IMR-90 (cell line): Measurements from ENCODE around the gene DHX15. TPM values are rescaled to one million over a fixed set of nuclear protein-coding genes. Genes with fewer than 3 reads are reported as not detected.
"Not testable (repeated sequence)": the region's sequence is repeated elsewhere in the genome, so short reads cannot be mapped to it uniquely, and the experiment has no call there.

Source experiments
- ATAC-seq: fragments of 200-7000 bp; cut with Tn5 transposase; 2 replicates; pipeline ENCODE4 v1.9.1; 2020; ENCODE audit warnings: low read depth, mild to moderate bottlenecking, moderate library complexity
- BruUV-seq: library from RNA; stranded (reverse); fragments of 400-500 nt; replicated peaks from 2 replicates; lab custom pipeline; 2021; lab: Mats Ljungman, UMichigan
- CTCF ChIA-PET: fragments of 300-600 bp; formaldehyde crosslinking; extraction: SDS; loops from one replicate; lab custom pipeline; 2021; ENCODE audit warnings: antibody characterized with exemption; lab: Yijun Ruan, JAX
- POLR2A ChIA-PET: fragments of 300-600 bp; sonication (Branson Sonifier 250); formaldehyde crosslinking; loops from one replicate; lab custom pipeline; 2022; ENCODE audit warnings: antibody characterized with exemption; ENCODE audit not compliant: unreplicated experiment; lab: Charles Lee
- DNase-seq: peaks from one replicate; pipeline ENCODE4 v3.0.0; 2013
- H2AFZ ChIP-seq: replicated peaks from 2 replicates; pipeline ENCODE3; 2013; ENCODE audit warnings: low read length, mild to moderate bottlenecking; ENCODE audit not compliant: poor library complexity
- H2AK5ac ChIP-seq: 2 replicates; pipeline ENCODE4 v1.6.1; 2013; ENCODE audit warnings: low read depth, low read length, inconsistent platforms
- H2AK9ac ChIP-seq: replicated peaks from 2 replicates; pipeline ENCODE3; 2013; ENCODE audit warnings: mild to moderate bottlenecking, low read depth, low read length, moderate library complexity; ENCODE audit not compliant: poor library complexity
- H2BK120ac ChIP-seq: 2 replicates; pipeline ENCODE4 v1.6.1; 2013; ENCODE audit warnings: low read depth, low read length, inconsistent platforms
- H2BK15ac ChIP-seq: 3 replicates; pipeline ENCODE4 v1.6.1; 2013; ENCODE audit warnings: low read depth, low read length, inconsistent platforms
- H2BK20ac ChIP-seq: 2 replicates; pipeline ENCODE4 v1.6.1; 2013; ENCODE audit warnings: low read depth, mild to moderate bottlenecking, inconsistent platforms, low read length, moderate library complexity
- H2BK5ac ChIP-seq: 2 replicates; pipeline ENCODE4 v1.6.1; 2013; ENCODE audit warnings: mild to moderate bottlenecking, low read depth, low read length, inconsistent platforms; ENCODE audit not compliant: poor library complexity, severe bottlenecking
- H3K14ac ChIP-seq: replicated peaks from 2 replicates; pipeline ENCODE4 v1.6.1; 2013; ENCODE audit warnings: low read depth, low read length, inconsistent platforms
- H3K18ac ChIP-seq: 2 replicates; pipeline ENCODE4 v1.6.1; 2013; ENCODE audit warnings: low read depth, low read length, control low read depth
- H3K23ac ChIP-seq: 2 replicates; pipeline ENCODE4 v1.6.1; 2013; ENCODE audit warnings: low read depth, low read length, inconsistent platforms
- H3K27ac ChIP-seq: 2 replicates; pipeline ENCODE4 v1.5.1; 2013; ENCODE audit warnings: mild to moderate bottlenecking, control low read depth, low read length; ENCODE audit not compliant: insufficient read depth
- H3K27me3 ChIP-seq: 2 replicates; pipeline ENCODE4 v1.6.1; 2013; ENCODE audit warnings: low read length; ENCODE audit not compliant: control insufficient read depth, insufficient read depth
- H3K36me3 ChIP-seq: 2 replicates; pipeline ENCODE4 v1.6.1; 2013; ENCODE audit warnings: low read length, mixed read lengths; ENCODE audit not compliant: control insufficient read depth, insufficient read depth
- H3K4ac ChIP-seq: 2 replicates; pipeline ENCODE4 v1.6.1; 2013; ENCODE audit warnings: low read depth, low read length, inconsistent platforms
- H3K4me1 ChIP-seq: 2 replicates; pipeline ENCODE4 v1.6.1; 2013; ENCODE audit warnings: low read length, mixed read lengths; ENCODE audit not compliant: control insufficient read depth, insufficient read depth
- H3K4me2 ChIP-seq: 2 replicates; pipeline ENCODE4 v1.6.1; 2013; ENCODE audit warnings: low read depth, mild to moderate bottlenecking, control low read depth, low read length, moderate library complexity
- H3K4me3 ChIP-seq: 2 replicates; pipeline ENCODE4 v1.5.1; 2013; ENCODE audit warnings: low read depth, mild to moderate bottlenecking, control low read depth, low read length, moderate library complexity; ENCODE audit not compliant: insufficient read depth
- H3K56ac ChIP-seq: 2 replicates; pipeline ENCODE4 v1.6.1; 2013; ENCODE audit warnings: low read length, inconsistent platforms; ENCODE audit not compliant: insufficient read depth; ENCODE audit errors: extremely low read depth
- H3K79me1 ChIP-seq, 2 experiments: 2 replicates each; pipeline ENCODE4 v1.6.1; 2013; ENCODE audit warnings: low read length in 2 of 2, inconsistent platforms in 1 of 2, low read depth in 1 of 2
- H3K9ac ChIP-seq: 2 replicates; pipeline ENCODE4 v1.6.1; 2013; ENCODE audit warnings: low read depth, low read length, control low read depth
- H3K9me1 ChIP-seq: 2 replicates; pipeline ENCODE4 v1.6.1; 2013; ENCODE audit warnings: low read length, inconsistent platforms; ENCODE audit not compliant: insufficient read depth
- H3K9me3 ChIP-seq: 2 replicates; pipeline ENCODE4 v1.6.1; 2013; ENCODE audit warnings: low read length; ENCODE audit not compliant: control insufficient read depth, insufficient read depth
- H4K20me1 ChIP-seq: 2 replicates; pipeline ENCODE4 v1.6.1; 2013; ENCODE audit warnings: low read length, inconsistent platforms; ENCODE audit not compliant: insufficient read depth
- H4K5ac ChIP-seq: 2 replicates; pipeline ENCODE4 v1.6.1; 2013; ENCODE audit warnings: mild to moderate bottlenecking, low read depth, low read length, control low read depth
- H4K8ac ChIP-seq, 2 experiments: 2 replicates each; pipeline ENCODE4 v1.6.1; 2013; ENCODE audit warnings: low read depth in 2 of 2, low read length in 2 of 2, control low read depth in 1 of 2, inconsistent platforms in 1 of 2
- H4K91ac ChIP-seq: 2 replicates; pipeline ENCODE4 v1.6.1; 2013; ENCODE audit warnings: low read depth, low read length, inconsistent platforms; ENCODE audit not compliant: insufficient read depth
- WGBS, 2 experiments: methylation state at CpG; one replicate each; pipeline versions ENCODE4 v1.1.5 to v1.1.7; 2013; ENCODE audit warnings: missing lambda C conversion rate in 2 of 2; ENCODE audit not compliant: insufficient read length in 1 of 2; ENCODE audit errors: extremely low coverage in 2 of 2; 5-methylcytosine and 5-hydroxymethylcytosine counted together
- dilution Hi-C: fragments of 300-500 bp; cut with HindIII; formaldehyde crosslinking; loops from one replicate; pipeline ENCODE4 v1.14.3; 2018; ENCODE audit warnings: low sequenced_read_pairs; ENCODE audit not compliant: unreplicated experiment
- in situ Hi-C: fragments of 300-500 bp; cut with MboI; formaldehyde crosslinking; loops from 3 replicates; pipeline ENCODE4 v1.14.3; 2019; ENCODE audit warnings: low sequenced_read_pairs, inconsistent platforms, mixed read lengths
- intact Hi-C: fragments of 100-400 bp; cut with micrococcal nuclease; formaldehyde crosslinking; loops from 2 replicates; pipeline ENCODE4 v1.10.0; 2022
- polyA plus RNA-seq, 3 experiments: library from polyadenylated mRNA; depleted of rRNA; stranded (reverse); fragments of >200 nt; gene quantifications; 2 replicates each; pipeline ENCODE4 v1.2.3, GENCODE V29; 2012; ENCODE audit warnings: low replicate concordance in 1 of 3
- total RNA-seq: library from RNA; depleted of rRNA; stranded (reverse); fragments of >200 nt; gene quantifications from 2 replicates; pipeline ENCODE4 v1.2.3, GENCODE V29; 2012

DHX15 gene
- total and polyA plus RNA-seq, 2 of the 4 experiments (the other 2 are of a cell fraction), result 97.9 to 172 TPM

GRCh38 chr4:24503090-24503489 is 81.3 kb downstream of the DHX15 start:
- H2AK5ac ChIP-seq, H3K4me2 ChIP-seq, DNase-seq, H3K4ac ChIP-seq, H3K14ac ChIP-seq, H3K4me3 ChIP-seq, H2BK15ac ChIP-seq, H2AFZ ChIP-seq, H2BK5ac ChIP-seq, ATAC-seq, H3K18ac ChIP-seq, H3K27me3 ChIP-seq, H2BK20ac ChIP-seq, H4K5ac ChIP-seq, H2BK120ac ChIP-seq, H3K36me3 ChIP-seq, H3K4me1 ChIP-seq, CTCF ChIA-PET, H3K27ac ChIP-seq, H3K9ac ChIP-seq, H2AK9ac ChIP-seq, H3K79me1 ChIP-seq, H3K9me1 ChIP-seq, in situ Hi-C loops, POLR2A ChIA-PET, H3K9me3 ChIP-seq, dilution Hi-C loops, H3K23ac ChIP-seq, BruUV-seq, H3K56ac ChIP-seq, H4K20me1 ChIP-seq, intact Hi-C loops, H4K91ac ChIP-seq, H4K8ac ChIP-seq: not testable (repeated sequence)
- WGBS, 2 experiments, result 96% methylated on average over 3 of the region's 10 CpGs; no CpG with 5 or more reads in 1 of the 2 experiments
